Ramos (cell line): ENCODE measurements around the gene CBX2.
"Not testable (repeated sequence)": the region's sequence is repeated elsewhere in the genome, so short reads cannot be mapped to it uniquely, and the experiment has no call there.

Experiments
- in situ Hi-C: fragments of 300-500 bp; cut with MboI; formaldehyde crosslinking; loops from one replicate; pipeline ENCODE4 v1.14.3; 2022; ENCODE audit warnings: low sequenced_read_pairs; ENCODE audit not compliant: unreplicated experiment

The CBX2 gene

DNA sequence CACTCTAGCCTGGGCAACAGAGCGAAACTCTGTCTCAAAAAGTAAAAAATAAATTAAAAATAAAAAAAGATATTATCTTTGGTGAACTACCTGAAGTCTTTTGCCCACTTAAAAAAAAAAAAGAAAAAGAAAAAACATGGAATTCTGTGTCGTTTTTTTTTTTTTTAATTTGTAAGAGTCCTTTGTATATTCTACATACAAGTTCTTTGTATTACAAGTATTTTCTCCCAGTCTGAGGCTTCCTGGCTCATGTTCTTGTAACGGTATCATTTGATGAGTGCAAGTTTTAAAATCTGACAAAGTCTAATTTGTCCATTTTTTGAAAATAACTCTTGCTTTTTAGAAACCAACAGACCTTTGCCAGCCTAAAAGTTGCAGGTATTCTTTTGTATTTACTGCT, 12.2 kb upstream of the CBX2 start:
- in situ Hi-C loops: no loop called here

DNA sequence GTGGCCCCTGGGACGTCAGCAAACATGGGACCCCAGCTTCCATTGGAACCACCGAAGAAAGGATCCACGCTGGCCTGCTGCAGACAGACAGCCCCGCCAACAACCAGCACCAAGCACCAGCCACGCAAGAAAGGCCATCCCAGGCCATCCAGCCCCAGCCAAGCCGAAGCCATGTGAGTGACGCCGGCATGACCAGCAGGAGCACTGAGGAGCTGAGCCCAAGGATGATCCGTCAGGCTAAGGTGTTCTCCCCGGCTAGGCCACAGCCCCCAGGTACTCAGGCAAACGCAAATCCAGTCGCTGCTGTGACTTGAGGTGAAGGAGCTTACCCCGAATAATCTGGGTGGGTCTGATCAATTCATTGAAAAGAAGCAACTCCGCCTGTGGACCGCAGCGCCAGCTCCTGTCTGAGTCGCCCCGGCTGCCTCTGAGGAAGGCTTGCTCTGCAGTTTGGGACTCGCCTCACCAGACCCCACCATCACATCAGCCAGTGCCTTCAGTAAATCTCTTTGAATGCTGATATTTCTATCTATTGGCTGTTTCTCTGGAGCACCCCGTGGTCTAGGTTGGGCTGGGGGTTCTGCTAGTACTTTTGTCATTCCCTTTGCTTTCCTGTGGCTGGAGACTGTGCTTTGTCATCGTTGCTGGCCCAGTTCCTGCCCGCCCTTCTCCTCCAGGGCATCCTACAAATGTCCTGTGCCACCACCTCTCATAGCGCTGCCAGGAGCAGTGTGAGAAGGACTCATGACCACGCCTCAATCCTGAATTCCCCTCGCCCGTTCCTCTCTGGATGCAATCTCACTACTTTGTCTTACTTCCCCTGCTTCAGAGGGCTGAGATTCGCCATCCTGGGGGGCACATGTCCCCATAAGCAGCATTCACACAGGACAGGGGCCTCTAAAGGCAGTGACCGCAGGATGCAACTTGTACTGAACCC, 8.1 kb upstream of the CBX2 start:
- in situ Hi-C loops: no loop called here

DNA sequence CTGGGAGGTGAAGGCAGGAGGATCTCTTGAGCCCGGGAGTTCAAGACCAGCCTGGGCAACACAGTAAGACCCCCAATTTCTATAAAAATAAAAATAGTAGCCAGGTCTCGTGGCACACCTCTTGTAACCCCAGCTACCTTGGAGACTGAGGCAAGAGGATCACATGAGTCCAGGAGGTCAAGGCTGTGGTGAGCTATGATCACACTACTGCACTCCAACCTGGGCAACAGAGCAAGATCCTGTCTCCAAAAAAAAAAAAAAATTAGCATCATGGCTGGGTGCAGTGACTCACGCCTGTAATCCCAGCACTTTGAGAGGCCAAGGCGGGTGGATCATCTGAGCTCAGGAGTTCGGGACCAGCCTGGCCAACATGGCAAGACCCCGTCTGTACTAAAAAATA, 6.7 kb upstream of the CBX2 start:
- in situ Hi-C loops: no loop called here

DNA sequence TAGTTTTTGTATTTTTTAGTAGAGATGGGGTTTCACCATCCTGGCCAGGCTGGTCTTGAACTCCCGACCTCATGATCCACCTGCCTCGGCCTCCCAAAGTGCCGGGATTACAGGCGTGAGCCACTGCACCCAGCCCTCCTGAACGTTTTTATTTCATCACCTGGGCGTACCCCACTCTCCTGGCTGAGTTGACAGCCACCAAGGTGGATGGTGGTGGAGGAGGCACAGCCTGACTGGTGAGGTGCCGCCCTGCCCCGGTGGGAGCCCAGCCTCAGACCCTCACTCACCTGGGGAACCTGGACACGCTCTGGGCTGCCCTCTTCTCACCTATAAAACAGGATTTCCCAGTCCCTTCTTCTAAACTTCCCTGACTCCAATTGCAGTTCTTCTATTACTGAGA, 5.2 kb upstream of the CBX2 start:
- in situ Hi-C loops: not testable (repeated sequence)

DNA sequence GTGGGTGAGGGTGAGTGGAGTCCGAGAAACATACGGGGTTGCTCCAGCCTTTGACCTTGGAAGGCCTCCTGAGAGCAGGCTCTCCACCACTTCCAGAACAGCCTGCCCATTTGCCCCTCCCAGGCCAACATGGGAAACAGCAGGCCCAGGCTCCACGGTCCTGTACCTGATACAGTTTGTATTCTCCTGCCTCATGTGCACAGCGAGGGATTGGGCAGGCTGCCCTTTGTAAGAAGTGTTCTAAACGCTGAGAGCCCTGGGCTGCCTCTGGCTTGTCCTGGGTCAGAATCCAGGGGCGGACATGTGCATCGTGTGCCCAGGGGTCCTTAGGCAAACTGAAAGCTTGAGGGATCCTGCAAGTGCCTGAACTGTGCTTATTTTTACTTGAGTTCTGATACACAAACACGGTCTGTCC, 3.4 kb upstream of the CBX2 start:
- in situ Hi-C loops: no loop called here

DNA sequence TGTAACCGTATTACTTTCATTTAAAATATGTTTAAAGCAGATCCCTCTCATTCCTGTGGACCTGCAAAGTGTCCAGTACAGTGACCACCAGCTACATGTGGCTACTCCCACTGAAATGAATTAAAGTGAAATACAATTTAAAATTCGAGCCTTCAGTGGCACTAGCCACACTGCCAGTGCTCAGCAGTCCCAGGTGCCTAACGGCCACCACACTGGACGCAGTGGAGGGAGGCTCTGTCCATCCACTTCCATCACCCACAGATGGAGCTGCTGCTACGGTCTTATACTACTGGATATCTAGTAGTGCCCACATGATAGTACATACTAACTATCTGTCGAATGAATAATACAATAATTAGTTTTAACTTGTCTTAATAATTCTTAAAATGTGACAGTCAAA, 2.3 kb upstream of the CBX2 start:
- in situ Hi-C loops: no loop called here

DNA sequence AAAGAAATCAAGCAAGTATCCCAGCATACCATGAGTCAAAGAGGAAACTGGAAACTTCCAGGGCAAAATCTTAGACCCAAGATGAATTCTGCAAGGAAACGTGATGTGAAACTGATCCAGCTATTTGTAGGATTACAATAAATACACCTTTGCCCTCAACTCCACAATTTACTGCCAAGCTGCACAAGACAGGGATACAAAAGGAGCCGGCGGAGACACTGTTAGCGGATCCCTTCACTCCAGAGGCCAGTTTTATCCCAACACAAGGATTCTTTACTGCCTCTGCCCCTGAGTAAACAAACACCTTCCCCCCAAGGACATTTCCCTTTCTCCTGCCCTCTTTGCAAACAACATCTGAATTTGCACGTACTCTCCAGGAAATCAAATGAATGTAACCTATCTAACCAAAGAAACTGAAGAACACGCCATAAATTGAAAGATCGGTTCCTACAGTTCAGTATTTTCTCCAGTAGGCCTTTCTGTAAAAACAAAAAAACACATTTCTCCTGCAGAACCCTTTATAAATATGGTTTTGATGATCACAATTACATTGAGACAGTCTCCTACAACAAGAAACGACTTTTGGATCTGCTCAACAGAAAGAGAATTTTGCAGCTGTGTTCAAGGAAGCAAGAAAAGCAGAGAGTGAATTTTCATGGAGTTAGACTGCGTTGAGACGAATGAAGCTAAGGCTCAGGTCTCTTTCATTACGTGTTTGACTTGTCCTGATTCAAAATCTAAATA, 1.4 kb upstream of the CBX2 start:
- in situ Hi-C loops: no loop called here

DNA sequence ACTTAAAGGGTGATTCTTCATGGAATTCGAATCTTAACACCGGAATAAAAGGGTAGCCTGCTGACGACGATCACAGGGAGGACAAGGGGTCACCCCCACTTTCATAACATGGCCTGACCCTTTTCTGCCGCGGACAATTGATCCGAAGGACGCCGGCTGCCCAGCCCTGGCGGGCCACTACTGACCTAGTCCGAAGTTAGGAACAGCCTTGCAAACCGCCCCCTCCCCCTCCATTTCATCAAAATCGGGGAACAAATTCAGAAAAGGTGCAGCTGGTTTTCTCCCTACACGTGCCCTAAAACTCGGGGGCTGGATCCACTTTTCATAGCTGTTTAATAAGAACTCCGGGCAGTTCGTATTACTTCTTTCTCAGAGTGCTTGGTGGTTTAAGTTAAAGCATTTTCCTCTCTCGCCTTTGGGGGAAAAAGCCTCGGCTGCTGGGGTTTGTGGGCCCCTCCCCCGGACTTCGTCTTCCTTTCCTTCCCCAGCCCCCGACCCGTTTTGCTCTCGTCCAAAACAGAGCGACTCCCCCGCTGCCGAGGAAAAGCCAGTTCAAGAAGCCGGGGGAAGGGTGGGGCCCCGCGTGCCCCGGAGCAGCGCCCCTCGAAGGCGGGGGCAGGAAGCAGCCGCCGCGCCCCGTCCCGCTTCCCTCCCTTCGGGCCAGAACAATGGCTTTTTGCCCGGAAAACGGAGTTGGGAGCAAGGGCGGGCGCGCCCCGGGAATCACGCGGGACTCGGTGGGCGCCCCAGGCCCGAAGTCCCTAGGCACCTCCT, 641 bp upstream of the CBX2 start:
- in situ Hi-C loops: no loop called here

DNA sequence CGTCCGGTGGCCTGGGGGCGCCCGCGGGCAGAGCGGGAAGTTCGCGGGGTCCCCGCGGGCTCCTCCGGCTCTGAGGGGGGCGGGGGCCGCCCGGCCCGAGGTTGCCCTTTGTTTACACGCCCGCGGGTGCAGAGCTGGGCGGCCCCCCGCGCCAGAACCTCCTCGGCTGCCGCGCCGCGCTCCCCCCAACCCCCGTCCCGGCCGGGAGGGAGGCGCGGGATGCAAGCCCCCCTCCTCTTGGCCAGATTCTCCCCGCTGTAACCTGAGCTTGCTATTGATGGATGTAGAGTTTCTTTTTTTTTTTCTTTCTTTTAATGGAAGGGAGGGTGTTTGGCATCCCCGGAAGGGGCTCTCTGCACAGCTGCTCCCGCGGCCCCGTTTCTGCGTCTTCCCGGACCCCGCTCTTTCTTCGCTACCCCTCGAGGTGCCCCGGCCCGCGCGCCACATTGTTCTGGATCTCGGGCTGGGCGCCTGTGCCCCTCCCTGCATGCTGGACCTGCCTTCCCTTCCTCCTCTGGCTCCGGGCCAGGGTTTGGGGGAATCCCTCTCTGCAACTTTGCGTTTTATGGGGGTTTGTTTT, 646 bp downstream of the CBX2 start:
- in situ Hi-C loops: no loop called here

DNA sequence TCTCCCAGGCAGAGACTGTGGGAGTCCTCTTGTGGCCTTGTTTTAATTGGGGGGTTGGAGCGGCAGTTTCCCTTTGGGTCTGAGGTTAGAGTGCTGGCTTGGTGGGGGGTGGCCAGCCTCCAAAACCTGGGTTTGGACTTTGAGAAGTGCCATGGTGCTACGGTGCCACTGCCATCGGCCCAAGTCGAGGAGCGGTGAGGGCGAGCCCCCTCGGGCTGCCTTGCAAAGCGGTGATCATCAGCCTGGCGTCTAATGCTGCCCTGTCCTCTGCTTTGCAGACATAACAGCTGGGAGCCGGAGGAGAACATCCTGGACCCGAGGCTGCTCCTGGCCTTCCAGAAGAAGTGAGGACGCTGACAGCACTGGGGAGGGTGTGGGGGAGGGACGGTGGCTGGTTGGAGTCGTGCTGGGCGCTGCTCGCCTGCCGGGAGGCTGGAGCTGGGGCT, 1.2 kb downstream of the CBX2 start:
- in situ Hi-C loops: no loop called here

DNA sequence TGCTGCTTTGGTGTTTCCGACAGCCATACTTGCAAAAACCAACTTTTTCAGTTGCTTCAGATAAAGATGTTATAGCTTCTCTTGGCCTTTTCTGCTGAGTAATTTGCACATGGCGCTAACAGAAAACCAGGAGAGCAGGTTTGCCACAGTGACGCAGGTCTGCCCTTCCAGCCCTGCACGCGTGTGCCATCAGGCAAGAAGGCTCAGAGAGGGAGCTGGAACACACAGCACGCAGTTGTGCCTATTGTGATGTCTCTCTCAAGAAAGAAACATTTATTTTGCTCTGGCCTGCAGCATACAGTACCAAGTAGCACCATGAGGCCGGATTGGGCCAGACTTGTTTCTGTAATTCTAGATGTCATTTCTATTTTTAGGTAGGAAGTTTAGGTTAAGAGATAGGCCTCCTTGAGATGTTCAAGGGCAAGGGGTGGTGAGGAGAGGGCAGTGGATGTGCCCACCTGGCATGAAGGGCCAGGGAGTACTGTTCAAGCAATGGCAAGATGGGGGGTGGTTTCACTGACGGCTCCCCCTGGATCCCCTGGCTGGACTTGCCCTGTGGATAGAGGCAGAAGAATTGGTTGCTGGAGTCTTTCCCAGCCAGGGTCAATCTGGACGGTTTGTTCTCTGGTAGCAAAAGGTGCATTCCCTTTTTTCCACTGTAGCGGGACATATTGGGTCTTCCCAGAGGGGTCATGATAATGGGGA, 1.9 kb downstream of the CBX2 start:
- in situ Hi-C loops: no loop called here

DNA sequence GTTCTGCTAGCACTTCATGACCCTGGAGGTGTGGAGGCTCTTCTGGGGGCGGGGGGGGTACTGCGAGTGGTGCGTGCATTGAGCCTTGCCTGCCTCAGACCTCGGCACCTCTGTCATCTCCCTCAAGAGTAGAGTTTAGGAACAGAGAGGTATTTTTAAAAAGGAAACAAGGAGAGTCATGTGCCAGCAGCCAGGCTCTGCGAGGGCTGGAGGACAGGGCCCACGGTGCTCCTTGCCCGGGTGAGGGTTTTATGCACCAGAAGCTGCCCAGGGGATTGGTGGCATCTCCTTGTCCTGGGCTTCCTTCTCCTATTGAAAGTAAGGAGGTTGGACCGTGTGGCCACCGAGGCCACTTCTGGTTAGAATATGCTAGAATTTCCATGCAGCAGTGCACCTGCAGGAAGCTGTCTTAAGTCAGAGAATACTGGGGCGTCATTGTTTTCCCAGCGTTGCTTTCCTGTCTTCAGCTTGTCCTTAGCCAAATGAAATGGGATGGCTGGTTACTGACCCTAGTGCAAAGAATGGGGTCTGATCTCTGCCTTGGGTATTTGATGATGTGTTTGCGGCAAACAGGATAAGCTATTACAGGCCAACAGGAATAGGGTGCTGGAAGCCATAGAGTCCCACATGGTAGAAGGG, 3.2 kb downstream of the CBX2 start:
- in situ Hi-C loops: no loop called here

DNA sequence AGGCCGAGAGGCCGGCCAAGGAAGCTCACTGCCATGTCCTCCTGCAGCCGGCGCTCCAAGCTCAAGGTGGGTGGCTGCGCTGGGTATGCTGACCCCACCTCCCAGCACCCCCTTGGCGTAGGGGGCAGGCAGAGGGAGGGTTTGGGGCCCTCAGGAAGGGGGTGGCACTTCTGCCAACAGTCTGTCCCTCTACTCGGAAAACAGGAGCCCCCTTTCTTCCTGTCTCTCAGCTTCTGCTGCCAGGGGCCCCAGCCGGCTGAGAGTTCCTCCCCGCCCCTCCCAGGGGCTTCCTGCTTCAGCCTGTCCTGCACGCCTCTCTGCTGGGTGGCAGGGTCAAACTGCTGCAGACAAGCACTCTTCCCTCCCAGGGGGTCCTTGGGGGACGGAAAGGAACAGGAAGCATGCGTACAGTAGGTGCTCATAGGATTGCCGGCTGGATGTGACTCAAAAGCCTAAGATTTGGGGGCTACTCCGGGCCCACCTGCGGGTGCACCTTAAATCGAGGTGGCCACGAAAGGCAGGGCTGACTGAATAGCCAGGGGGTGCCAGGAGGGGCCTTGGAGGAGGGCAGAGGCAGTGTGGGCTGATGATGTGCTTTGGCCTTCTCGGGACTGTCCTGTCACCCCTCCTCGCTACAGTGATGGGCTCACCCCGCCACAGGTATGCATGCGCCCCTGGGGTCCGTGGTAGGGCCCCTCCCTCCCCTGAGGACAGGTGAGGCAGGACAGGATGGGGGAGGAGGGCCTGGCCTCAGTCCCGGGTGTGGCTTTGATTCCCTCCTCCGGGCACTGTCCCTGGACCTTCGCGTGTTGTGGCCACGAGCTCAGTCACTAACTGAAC, 4.0 kb downstream of the CBX2 start:
- in situ Hi-C loops: no loop called here

DNA sequence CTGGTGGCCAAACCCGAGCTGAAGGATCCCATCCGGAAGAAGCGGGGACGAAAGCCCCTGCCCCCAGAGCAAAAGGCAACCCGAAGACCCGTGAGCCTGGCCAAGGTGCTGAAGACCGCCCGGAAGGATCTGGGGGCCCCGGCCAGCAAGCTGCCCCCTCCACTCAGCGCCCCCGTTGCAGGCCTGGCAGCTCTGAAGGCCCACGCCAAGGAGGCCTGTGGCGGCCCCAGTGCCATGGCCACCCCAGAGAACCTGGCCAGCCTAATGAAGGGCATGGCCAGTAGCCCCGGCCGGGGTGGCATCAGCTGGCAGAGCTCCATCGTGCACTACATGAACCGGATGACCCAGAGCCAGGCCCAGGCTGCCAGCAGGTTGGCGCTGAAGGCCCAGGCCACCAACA, 5.9 kb downstream of the CBX2 start:
- in situ Hi-C loops: no loop called here

DNA sequence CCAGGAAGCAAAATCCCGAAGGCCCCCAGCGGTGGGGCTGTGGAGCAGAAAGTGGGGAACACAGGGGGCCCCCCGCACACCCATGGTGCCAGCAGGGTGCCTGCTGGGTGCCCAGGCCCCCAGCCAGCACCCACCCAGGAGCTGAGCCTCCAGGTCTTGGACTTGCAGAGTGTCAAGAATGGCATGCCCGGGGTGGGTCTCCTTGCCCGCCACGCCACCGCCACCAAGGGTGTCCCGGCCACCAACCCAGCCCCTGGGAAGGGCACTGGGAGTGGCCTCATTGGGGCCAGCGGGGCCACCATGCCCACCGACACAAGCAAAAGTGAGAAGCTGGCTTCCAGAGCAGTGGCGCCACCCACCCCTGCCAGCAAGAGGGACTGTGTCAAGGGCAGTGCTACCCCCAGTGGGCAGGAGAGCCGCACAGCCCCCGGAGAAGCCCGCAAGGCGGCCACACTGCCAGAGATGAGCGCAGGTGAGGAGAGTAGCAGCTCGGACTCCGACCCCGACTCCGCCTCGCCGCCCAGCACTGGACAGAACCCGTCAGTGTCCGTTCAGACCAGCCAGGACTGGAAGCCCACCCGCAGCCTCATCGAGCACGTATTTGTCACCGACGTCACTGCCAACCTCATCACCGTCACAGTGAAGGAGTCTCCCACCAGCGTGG, 6.5 kb downstream of the CBX2 start:
- in situ Hi-C loops: loop anchor here (5.0 kb wide), 1 partner anchor 183 kb away; no protein-coding TSS in a partner anchor

DNA sequence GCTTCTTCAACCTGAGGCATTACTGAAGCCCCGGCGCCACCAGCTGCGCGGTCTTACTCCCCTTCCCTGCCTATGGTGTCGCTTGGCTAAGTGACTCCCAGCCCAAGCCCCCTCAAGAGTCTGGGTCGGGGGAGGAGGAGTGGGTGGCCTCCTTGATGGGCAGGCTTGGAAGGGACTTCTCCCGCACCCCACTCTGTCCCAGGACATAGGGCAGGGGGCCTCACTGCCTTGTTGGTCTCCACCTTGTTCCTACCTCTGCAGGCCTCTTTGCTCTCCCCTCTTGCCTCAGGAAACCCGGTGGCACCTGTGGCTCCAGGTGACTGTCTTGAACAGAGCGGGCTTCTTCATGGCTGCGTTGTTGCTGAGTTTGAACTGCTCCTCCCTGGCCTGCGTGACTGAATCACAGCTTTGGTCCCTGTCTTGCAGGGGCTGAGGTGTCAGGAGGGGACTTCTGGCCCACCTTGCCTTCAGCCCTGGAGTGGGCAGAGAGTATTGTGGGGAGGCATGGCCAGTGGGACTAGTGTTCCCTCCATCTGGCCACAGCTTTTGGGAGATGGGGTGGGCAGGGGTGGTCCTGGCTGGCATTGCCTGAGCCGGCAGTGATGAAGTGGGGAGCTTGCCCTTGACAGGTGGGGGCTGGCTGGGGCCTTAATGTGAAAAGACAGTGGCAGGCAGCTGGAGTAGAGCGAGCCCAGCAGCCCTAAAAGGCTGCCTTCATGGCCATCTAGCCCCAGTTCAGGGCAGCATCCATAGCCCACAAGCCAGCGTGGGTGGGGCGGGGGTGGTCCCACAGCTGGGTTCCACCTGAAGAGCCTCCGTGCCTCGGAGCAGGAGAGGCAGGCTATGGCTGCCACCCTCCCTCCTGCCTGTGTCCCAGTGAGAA, 7.3 kb downstream of the CBX2 start:
- in situ Hi-C loops: loop anchor here (5.0 kb wide), 1 partner anchor 182 kb away; no protein-coding TSS in a partner anchor
